H1 (cell line): Measurements from ENCODE around the gene SEL1L3. TPM values are rescaled to one million over a fixed set of nuclear protein-coding genes. Genes with fewer than 3 reads are reported as not detected.

Source experiments
- CTCF ChIA-PET: fragments of 300-600 bp; sonication (Branson Sonifier 250); formaldehyde crosslinking; loops from one replicate; lab custom pipeline; 2021; ENCODE audit not compliant: partially characterized antibody; lab: Charles Lee
- POLR2A ChIA-PET: fragments of 300-600 bp; sonication (Branson Sonifier 250); formaldehyde crosslinking; loops from one replicate; lab custom pipeline; 2021; ENCODE audit warnings: inconsistent platforms; ENCODE audit not compliant: partially characterized antibody; lab: Charles Lee
- DNase-seq, 2 experiments: peaks; one replicate each; pipeline versions ENCODE4 v3.0.0 to v3.0.0-alpha.2; 2010 to 2022; ENCODE audit warnings: low spot score in 2 of 2, low read depth in 1 of 2, mixed read lengths in 1 of 2
- FAIRE-seq: peaks from 2 replicates; lab custom pipeline; 2011; peaks lifted over from hg19 to GRCh38; lab: Jason Lieb, UNC
- H2AFZ ChIP-seq: 2 replicates; pipeline ENCODE4 v1.8.1; 2012; ENCODE audit warnings: low read length, inconsistent platforms
- H2AK5ac ChIP-seq: 2 replicates; pipeline ENCODE4 v1.6.1; 2013; ENCODE audit warnings: low read depth, low read length
- H2BK120ac ChIP-seq: replicated peaks from 2 replicates; pipeline ENCODE3; 2013; ENCODE audit warnings: low read depth, low read length, inconsistent platforms
- H2BK12ac ChIP-seq: 2 replicates; pipeline ENCODE4 v1.6.1; 2013; ENCODE audit warnings: low read depth, low read length
- H2BK15ac ChIP-seq: 2 replicates; pipeline ENCODE4 v1.6.1; 2013; ENCODE audit warnings: low read length
- H2BK20ac ChIP-seq: 2 replicates; pipeline ENCODE4 v1.6.1; 2013; ENCODE audit warnings: low read length
- H2BK5ac ChIP-seq: 2 replicates; pipeline ENCODE4 v1.6.1; 2013; ENCODE audit warnings: low read depth, low read length
- H3K14ac ChIP-seq: 2 replicates; pipeline ENCODE4 v1.6.1; 2013; ENCODE audit warnings: inconsistent platforms; ENCODE audit not compliant: insufficient read length
- H3K18ac ChIP-seq: 2 replicates; pipeline ENCODE4 v1.6.1; 2013; ENCODE audit warnings: low read length; ENCODE audit errors: extremely low read depth
- H3K23ac ChIP-seq: 2 replicates; pipeline ENCODE4 v1.6.1; 2013; ENCODE audit warnings: inconsistent platforms; ENCODE audit not compliant: insufficient read length
- H3K23me2 ChIP-seq: 2 replicates; pipeline ENCODE4 v1.6.1; 2013; ENCODE audit warnings: low read depth, low read length
- H3K27ac ChIP-seq: 2 replicates; pipeline ENCODE4 v1.6.1; 2011; ENCODE audit warnings: low read depth, low read length, inconsistent platforms
- H3K27me3 ChIP-seq, 4 experiments: replicated peaks in 1 of 4; 1 replicate in 1 of 4; 2 replicates in 3 of 4; pipeline versions ENCODE4 v1.6.1 to v1.8.1; 2011 to 2013; ENCODE audit warnings: low read length in 3 of 4, mild to moderate bottlenecking in 3 of 4, inconsistent platforms in 2 of 4, mixed read lengths in 2 of 4, moderate library complexity in 1 of 4; ENCODE audit not compliant: control insufficient read depth in 3 of 4, insufficient read depth in 3 of 4; ENCODE audit errors: extremely low read depth in 1 of 4
- H3K36me3 ChIP-seq, 4 experiments: 2 replicates each; pipeline versions ENCODE4 v1.6.1 to v1.8.1; 2011 to 2013; ENCODE audit warnings: mild to moderate bottlenecking in 4 of 4, low read length in 3 of 4, moderate library complexity in 2 of 4, control low read depth in 1 of 4, inconsistent platforms in 1 of 4; ENCODE audit not compliant: insufficient read depth in 4 of 4, control insufficient read depth in 2 of 4
- H3K4ac ChIP-seq: replicated peaks from 2 replicates; pipeline ENCODE3; 2013; ENCODE audit warnings: low read length, low read depth, mixed read lengths, inconsistent platforms; ENCODE audit not compliant: insufficient read length
- H3K4me1 ChIP-seq, 4 experiments: replicated peaks in 1 of 4; 1 replicate in 1 of 4; 2 replicates in 3 of 4; pipeline versions ENCODE4 v1.6.1 to v1.8.1; 2011 to 2013; ENCODE audit warnings: low read length in 3 of 4, inconsistent platforms in 2 of 4, mixed read lengths in 1 of 4; ENCODE audit not compliant: insufficient read depth in 4 of 4, control insufficient read depth in 3 of 4
- H3K4me2 ChIP-seq, 2 experiments: 2 replicates each; pipeline versions ENCODE4 v1.6.1 to v1.8.1; 2011 to 2013; ENCODE audit warnings: low read depth in 2 of 2, low read length in 2 of 2, control low read depth in 1 of 2, inconsistent platforms in 1 of 2, mild to moderate bottlenecking in 1 of 2; ENCODE audit not compliant: insufficient read depth in 1 of 2
- H3K4me3 ChIP-seq, 4 experiments: fragments of 200-600, 300-600 bp in 1 of 4; sonication (generic), shearing (Covaris generic), sonication (Bioruptor Twin) in 1 of 4; 2 replicates each; pipeline versions ENCODE4 v1.5.1 to v1.8.1; 2011 to 2016; ENCODE audit warnings: low read length in 4 of 4, low read depth in 3 of 4, control low read depth in 2 of 4, inconsistent platforms in 2 of 4, mild to moderate bottlenecking in 2 of 4, mixed read lengths in 1 of 4, moderate library complexity in 1 of 4; ENCODE audit not compliant: insufficient read depth in 2 of 4; ENCODE audit errors: extremely low read depth in 1 of 4
- H3K56ac ChIP-seq: replicated peaks from 2 replicates; pipeline ENCODE3; 2013; ENCODE audit warnings: low read depth, mild to moderate bottlenecking, mixed read lengths, low read length, inconsistent platforms; ENCODE audit not compliant: insufficient read length
- H3K79me1 ChIP-seq: 2 replicates; pipeline ENCODE4 v1.6.1; 2013; ENCODE audit warnings: low read depth, low read length, control low read depth
- H3K79me2 ChIP-seq, 2 experiments: 2 replicates each; pipeline versions ENCODE4 v1.6.1 to v1.8.1; 2012 to 2013; ENCODE audit warnings: low read length in 2 of 2, mild to moderate bottlenecking in 2 of 2, inconsistent platforms in 1 of 2; ENCODE audit not compliant: insufficient read depth in 2 of 2, control insufficient read depth in 1 of 2
- H3K9ac ChIP-seq, 4 experiments: replicated peaks in 1 of 4; 1 replicate in 1 of 4; 2 replicates in 3 of 4; pipeline versions ENCODE4 v1.6.1 to v1.8.1; 2011 to 2013; ENCODE audit warnings: low read depth in 3 of 4, low read length in 3 of 4, control low read depth in 2 of 4, mild to moderate bottlenecking in 2 of 4, moderate library complexity in 2 of 4, inconsistent platforms in 1 of 4; ENCODE audit errors: extremely low read depth in 1 of 4
- H3K9me3 ChIP-seq, 2 experiments: 2 replicates each; pipeline versions ENCODE4 v1.6.1 to v1.8.1; 2012 to 2013; ENCODE audit warnings: mild to moderate bottlenecking in 2 of 2, moderate library complexity in 2 of 2, control low read depth in 1 of 2, inconsistent platforms in 1 of 2, low read depth in 1 of 2, low read length in 1 of 2, mixed read lengths in 1 of 2; ENCODE audit not compliant: insufficient read depth in 2 of 2
- H4K20me1 ChIP-seq, 2 experiments: replicated peaks in 1 of 2; 2 replicates each; pipeline versions ENCODE3 to v1.8.1; 2011 to 2013; ENCODE audit warnings: inconsistent platforms in 2 of 2, low read length in 2 of 2, mild to moderate bottlenecking in 1 of 2; ENCODE audit not compliant: insufficient read depth in 2 of 2, control insufficient read depth in 1 of 2
- H4K5ac ChIP-seq: 2 replicates; pipeline ENCODE4 v1.6.1; 2013; ENCODE audit warnings: low read length, low read depth, mixed read lengths, inconsistent platforms; ENCODE audit not compliant: insufficient read length
- H4K8ac ChIP-seq: 2 replicates; pipeline ENCODE4 v1.8.0; 2013; ENCODE audit warnings: mild to moderate bottlenecking, moderate library complexity, low read length, inconsistent platforms; ENCODE audit not compliant: insufficient read depth; ENCODE audit errors: extremely low read depth
- H4K91ac ChIP-seq: replicated peaks from 2 replicates; pipeline ENCODE3; 2013; ENCODE audit warnings: low read length, mixed read lengths, inconsistent platforms; ENCODE audit not compliant: insufficient read length
- ASH2L ChIP-seq: fragments of 200-600, 300-600 bp; sonication (generic); IDR thresholded peaks from one replicate; pipeline ENCODE4 v1.7.1; 2017; ENCODE audit warnings: low read length
- ATF3 ChIP-seq: IDR thresholded peaks from 2 replicates; pipeline ENCODE4 v1.6.1; 2011; ENCODE audit warnings: low read depth, mild to moderate bottlenecking, low read length; ENCODE audit not compliant: insufficient read depth
- CTBP2 ChIP-seq: IDR thresholded peaks from 2 replicates; pipeline ENCODE4 v1.7.0; 2011; ENCODE audit warnings: borderline replicate concordance, mild to moderate bottlenecking, moderate library complexity, mixed read lengths, low read length; ENCODE audit not compliant: insufficient read depth, insufficient read length
- CTCF ChIP-seq, 3 experiments: IDR thresholded peaks; 1 replicate in 2 of 3; 2 replicates in 1 of 3; pipeline versions ENCODE4 v1.5.1 to v1.6.1; 2011; ENCODE audit warnings: low read length in 3 of 3, mild to moderate bottlenecking in 3 of 3, inconsistent platforms in 2 of 3, low read depth in 1 of 3, moderate library complexity in 1 of 3; ENCODE audit not compliant: insufficient read depth in 1 of 3; ENCODE audit errors: control extremely low read depth in 1 of 3
- EGR1 ChIP-seq: IDR thresholded peaks from 2 replicates; pipeline ENCODE4 v1.6.1; 2011; ENCODE audit warnings: low read depth, low read length, borderline replicate concordance
- GTF2F1 ChIP-seq: IDR thresholded peaks from 2 replicates; pipeline ENCODE4 v1.6.1; 2012; ENCODE audit warnings: low read depth, low read length, improper control_type of control experiment, borderline replicate concordance
- KDM5A ChIP-seq: fragments of 200-600 bp; IDR thresholded peaks from 2 replicates; pipeline ENCODE4 v1.7.1; 2012; ENCODE audit warnings: mild to moderate bottlenecking, low read length, inconsistent platforms, mixed read lengths
- POLR2A ChIP-seq, 2 experiments: IDR thresholded peaks; 1 replicate in 1 of 2; 2 replicates in 1 of 2; pipeline ENCODE4 v1.6.1; 2011; ENCODE audit warnings: low read depth in 2 of 2, low read length in 2 of 2, mild to moderate bottlenecking in 2 of 2; ENCODE audit errors: control extremely low read depth in 1 of 2
- SAP30 ChIP-seq: fragments of 300-600 bp; sonication (generic); IDR thresholded peaks from 2 replicates; pipeline ENCODE4 v1.7.1; 2012; ENCODE audit warnings: low read length, moderate library complexity, mild to moderate bottlenecking, inconsistent platforms; ENCODE audit not compliant: insufficient read depth, insufficient replicate concordance
- TAF1 ChIP-seq: IDR thresholded peaks from 2 replicates; pipeline ENCODE4 v1.6.1; 2011; ENCODE audit warnings: mild to moderate bottlenecking, low read depth, low read length
- WGBS, 2 experiments: shearing (Covaris generic) in 1 of 2; methylation state at CpG; one replicate each; pipeline versions ENCODE4 v1.1.6 to v1.1.7; 2013 to 2015; ENCODE audit warnings: low lambda C conversion rate in 2 of 2, mixed read lengths in 2 of 2, inconsistent platforms in 1 of 2, low coverage in 1 of 2, missing lambda C conversion rate in 1 of 2; ENCODE audit not compliant: insufficient replicate concordance in 2 of 2, insufficient coverage in 1 of 2, insufficient read length in 1 of 2; ENCODE audit errors: extremely low coverage in 1 of 2, missing lambda C conversion rate in 1 of 2; 5-methylcytosine and 5-hydroxymethylcytosine counted together
- polyA plus RNA-seq, 7 experiments: library from polyadenylated mRNA; depleted of rRNA in 3 of 7; stranded (reverse) in 5 of 7; unstranded in 2 of 7; fragments of >200 nt in 5 of 7; fragments of 200-250 nt in 2 of 7; gene quantifications; 1 replicate in 5 of 7; 2 replicates in 1 of 7; 4 replicates in 1 of 7; pipeline versions ENCODE4 v1.2.1 to v1.2.3, GENCODE V29; 2011 to 2013; ENCODE audit warnings: missing spikeins in 2 of 7, mixed read lengths in 2 of 7
- total RNA-seq: library from RNA; stranded (reverse); fragmentation: NEBNext Ultra II Directional; extraction: Animal tissue kit (Norgen Biotek cat#: 25700); gene quantifications from 2 replicates; pipeline ENCODE4 v1.2.1, GENCODE V29; 2021

The SEL1L3 gene
- total and polyA plus RNA-seq, 2 of the 8 experiments (the other 6 are each of a cell fraction or from before 2014, with no cell fraction given): 18.2 to 54.0 TPM

GRCh38 chr4:25881193-25881592, 18.4 kb upstream of the SEL1L3 start:
- 86% methylated on average over 4 of the region's 4 CpGs; no CpG with 5 or more reads in 1 of the 2 experiments for WGBS, 2 experiments
- H3K9me3 ChIP-seq: no peaks in the 10 kb centered on the region
- H3K56ac ChIP-seq: no peak overlapping the region
- no peaks in the 10 kb centered on the region for H3K79me1 ChIP-seq
- H4K8ac ChIP-seq: no peak overlapping the region
- no peaks in the 10 kb centered on the region for H3K79me2 ChIP-seq
- no peak overlapping the region for H2BK12ac ChIP-seq
- no peak for DNase-seq
- H2BK15ac ChIP-seq: no peak overlapping the region
- H3K23ac ChIP-seq: no peak overlapping the region
- ChIA-PET POLR2A (no interaction called here), CTCF (no interaction called here)
- H2BK20ac ChIP-seq: no peak overlapping the region
- H4K20me1 ChIP-seq: no peaks in the 10 kb centered on the region
- H2BK120ac ChIP-seq: no peak overlapping the region
- H3K4me1 ChIP-seq: peaks cover 0 to 3% (median 0%) of the 10 kb centered on the region in 4 experiments; a peak in 1 of 7 replicates
- no peak overlapping the region for H2AFZ ChIP-seq
- no peak overlapping the region for H3K27ac ChIP-seq
- no peak overlapping the region for H4K5ac ChIP-seq
- H3K4ac ChIP-seq: no peak overlapping the region
- H3K18ac ChIP-seq: no peak overlapping the region
- no peak for FAIRE-seq
- no peak overlapping the region for H4K91ac ChIP-seq
- no peak overlapping the region for H3K14ac ChIP-seq
- H2AK5ac ChIP-seq: no peak overlapping the region
- H3K36me3 ChIP-seq: no peaks in the 10 kb centered on the region
- no peak overlapping the region for H2BK5ac ChIP-seq
- H3K23me2 ChIP-seq: no peaks in the 10 kb centered on the region
- no peak overlapping the region for H3K4me3 ChIP-seq
- no peak overlapping the region for H3K9ac ChIP-seq
- no peak overlapping the region for H3K4me2 ChIP-seq
- H3K27me3 ChIP-seq: no peaks in the 10 kb centered on the region; a peak in 1 of 7 replicates
- TF ChIP-seq GTF2F1: no peak
- TF ChIP-seq EGR1: no peak
- no peak for TF ChIP-seq CTBP2
- no peak for TF ChIP-seq TAF1
- no peak for TF ChIP-seq SAP30
- TF ChIP-seq CTCF (IDR thresholded peaks at IDR 0.05; ENCODE audit: control extremely low read depth in 1 of 3, insufficient read depth in 1 of 3, low read depth in 1 of 3, low read length in 3 of 3): no peak
- TF ChIP-seq ASH2L: no peak
- no peak for TF ChIP-seq KDM5A
- TF ChIP-seq ATF3: no peak
- no peak for TF ChIP-seq POLR2A (IDR thresholded peaks at IDR 0.05; ENCODE audit: control extremely low read depth in 1 of 2, low read depth in 2 of 2, low read length in 2 of 2)
